GM18502 (cell line): ENCODE measurements around the gene PRM2.

ENCODE experiments used
- ATAC-seq: cut with Tn5 transposase; IDR thresholded peaks from one replicate; pipeline ENCODE4 v1.9.1; 2021; ENCODE audit warnings: mild to moderate bottlenecking; ENCODE audit not compliant: unreplicated experiment, poor library complexity

Gene PRM2

DNA sequence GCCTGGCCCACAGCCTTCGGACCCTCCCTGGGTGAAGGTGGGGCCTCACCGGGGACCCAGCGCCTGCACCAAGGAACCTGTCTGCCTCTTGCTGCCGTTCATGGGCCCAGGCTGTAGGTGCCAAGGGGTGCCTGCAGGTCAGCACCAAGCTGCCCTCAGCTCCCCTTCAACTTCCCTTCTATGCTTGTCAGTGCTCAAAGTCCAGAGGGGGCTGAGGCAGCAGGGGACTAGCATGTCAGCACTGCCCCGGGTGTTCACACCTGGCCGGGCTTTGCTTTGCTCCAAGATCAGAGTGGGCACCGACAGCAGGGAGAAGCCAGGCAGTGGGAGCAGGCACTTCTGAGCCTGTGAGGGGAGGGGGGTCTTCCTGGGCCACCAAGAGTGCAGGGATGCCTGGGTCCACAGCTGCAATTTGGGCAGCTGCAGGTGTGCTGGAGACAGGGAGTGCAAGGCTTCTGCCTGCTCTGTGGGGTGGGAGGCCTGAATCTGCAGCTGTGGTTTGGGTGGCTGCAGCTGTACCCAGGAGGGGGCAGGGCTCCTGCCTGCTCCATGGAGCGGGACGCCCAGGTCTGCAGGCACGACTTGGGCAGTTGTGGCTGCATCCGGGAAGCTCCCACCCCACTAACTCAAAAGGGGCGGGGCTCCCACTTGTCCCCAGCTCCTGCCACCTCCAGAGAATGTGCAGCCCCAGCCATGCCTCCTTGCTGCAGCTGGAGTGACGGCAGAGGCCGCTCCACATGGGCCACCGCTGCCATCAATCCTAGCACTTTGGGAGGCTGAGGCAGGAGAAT lies 32.4 kb upstream of the PRM2 start:
- ATAC-seq = no peak

DNA sequence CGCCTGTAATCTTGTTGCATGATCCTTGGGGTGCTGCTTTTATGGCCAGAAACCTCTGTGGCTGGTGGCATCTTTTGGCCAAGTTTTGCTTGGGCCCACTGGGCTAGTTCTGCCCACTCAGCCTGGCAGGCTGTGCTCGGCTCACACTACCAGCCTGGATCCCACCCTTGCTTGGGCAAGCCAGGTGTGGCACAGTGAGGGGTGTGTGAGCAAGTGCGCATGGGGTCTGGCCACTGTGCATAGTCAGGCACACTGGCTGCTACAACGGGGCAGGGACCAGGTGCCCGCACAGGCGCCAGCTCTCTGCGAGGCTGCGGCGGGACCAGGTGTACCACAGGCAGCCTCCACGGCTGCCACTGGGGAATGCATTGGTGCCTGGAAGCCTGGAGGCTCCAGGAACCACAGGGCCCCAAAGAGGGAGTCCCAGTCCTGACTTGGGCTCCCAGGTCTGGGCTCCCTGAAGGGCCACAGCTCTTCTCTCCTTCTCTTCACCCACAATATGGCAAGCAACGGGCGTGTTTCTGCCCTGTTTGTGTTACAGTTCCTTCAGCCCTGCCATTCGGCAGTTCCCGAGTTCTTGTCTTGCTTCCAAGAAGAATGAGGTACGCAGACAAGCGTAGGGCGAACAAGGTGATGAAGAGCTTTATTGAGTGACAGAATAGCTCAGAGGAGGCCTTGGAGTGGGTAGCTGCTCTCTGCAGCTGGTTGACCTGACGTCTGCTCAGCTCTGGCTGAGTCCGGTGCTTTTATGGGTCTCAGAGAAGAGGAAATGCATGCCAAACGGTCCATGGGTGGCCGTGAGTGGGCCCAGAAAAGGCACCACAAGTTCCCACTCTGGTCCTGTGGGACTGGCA lies 31.6 kb upstream of the PRM2 start:
- no peak for ATAC-seq

GRCh38 chr16:11306997-11307638 lies 30.8 kb upstream of the PRM2 start:
- no peak for ATAC-seq

GRCh38 chr16:11306381-11306780 lies 30.1 kb upstream of the PRM2 start:
- no peak for ATAC-seq

GRCh38 chr16:11303405-11304138 lies 27.3 kb upstream of the PRM2 start:
- ATAC-seq = no peak

- no peak for ATAC-seq
Observed at GRCh38 chr16:11302977-11303376, 26.7 kb upstream of the PRM2 start.

GRCh38 chr16:11301645-11302501 lies 25.6 kb upstream of the PRM2 start:
- no peak for ATAC-seq

GRCh38 chr16:11300560-11300892 lies 24.2 kb upstream of the PRM2 start:
- ATAC-seq = no peak

DNA sequence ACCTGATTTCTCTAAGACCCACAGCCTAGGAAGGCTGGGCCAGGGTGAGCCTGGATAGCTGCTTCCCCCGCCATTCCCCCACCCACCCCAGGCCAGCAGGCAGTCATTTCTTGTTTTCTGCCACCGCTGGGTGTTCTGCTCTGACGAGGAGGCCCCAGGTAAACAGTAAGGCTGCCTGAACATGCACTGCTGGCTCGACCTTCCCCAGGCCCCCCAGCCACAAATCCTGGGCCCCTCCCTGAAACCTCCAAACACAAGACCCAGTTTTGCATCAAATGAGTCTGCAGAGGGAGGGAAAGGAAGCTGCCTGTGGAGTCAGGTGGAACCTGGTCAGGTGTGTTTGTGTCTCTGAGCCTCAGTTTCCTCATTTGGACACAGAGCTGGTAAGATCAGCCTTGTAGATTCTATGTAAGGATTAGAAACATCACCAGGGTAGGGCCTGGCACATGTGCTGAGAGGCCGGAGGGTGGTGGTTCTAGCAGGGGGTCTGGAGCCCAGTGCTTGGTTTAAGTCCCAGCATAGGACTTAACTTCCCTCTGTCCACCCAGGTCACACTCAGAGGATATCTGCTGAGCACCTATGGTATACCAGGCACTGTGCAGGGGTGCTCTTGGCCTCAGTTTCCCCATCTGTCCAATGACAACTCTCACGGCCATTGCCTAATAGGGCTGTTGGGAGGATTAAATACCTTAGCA lies 23.7 kb upstream of the PRM2 start:
- no peak for ATAC-seq

DNA sequence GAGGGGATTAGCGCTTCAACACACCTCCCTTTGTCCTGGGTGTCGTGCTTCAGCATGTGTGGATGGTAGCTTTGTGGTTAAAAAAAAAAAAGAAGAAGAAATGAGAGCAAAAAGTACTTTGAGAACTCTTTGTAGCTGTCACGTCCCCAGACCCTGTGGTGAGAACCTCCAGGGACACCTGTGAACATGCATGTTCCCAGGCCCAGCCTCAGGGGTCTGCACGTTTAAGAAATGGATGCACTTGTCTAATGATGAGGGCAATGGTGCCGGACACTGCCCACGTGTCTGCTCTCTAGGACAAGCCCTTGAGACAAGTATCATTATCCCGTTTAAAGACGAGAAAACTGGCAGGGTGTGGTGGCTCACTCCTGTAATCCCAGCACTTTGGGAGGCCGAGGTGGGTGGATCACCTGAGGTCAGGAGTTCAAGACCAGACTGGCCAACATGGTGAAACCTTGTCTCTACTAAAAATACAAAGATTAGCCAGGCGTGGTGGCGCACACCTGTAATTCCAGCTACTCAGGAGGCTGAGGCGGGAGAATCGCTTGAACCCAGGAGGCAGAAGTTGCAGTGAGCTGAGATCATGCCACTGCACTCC lies 22.8 kb upstream of the PRM2 start:
- ATAC-seq = peak; percentile 39

- ATAC-seq = no peak
Observed at GRCh38 chr16:11298143-11298900, 22.0 kb upstream of the PRM2 start.

DNA sequence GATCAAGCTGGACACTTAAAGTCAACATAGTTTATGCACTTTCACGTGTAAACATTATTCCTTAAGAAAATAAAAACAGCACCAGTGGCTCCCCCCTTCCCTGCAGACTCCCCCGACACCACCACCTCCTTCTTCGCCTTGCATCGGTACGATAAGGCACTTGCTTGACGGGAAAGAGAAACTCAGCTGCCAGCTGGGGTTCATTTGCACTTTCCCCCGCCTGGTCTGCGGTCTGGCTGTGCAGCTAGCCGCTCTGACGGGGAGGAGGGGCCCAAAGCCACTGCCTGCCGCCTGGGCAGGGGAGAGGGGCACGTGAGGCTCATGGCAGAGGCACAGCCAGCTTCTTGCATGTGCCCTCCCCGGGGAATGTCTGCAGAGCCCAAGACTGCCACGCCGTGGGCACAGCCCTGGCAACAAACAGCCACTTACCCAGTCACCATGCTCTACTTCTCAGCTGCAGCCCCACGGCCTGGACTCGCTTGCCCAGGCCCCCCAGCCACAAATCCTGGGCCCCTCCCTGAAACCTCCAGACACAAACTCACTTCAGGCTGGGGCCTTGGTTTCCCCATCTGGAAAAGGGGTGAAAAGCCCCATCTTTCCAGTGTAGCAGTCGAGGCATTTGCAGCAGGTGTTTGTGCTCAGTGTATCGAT lies 21.3 kb upstream of the PRM2 start:
- ATAC-seq = peak; percentile 75

DNA sequence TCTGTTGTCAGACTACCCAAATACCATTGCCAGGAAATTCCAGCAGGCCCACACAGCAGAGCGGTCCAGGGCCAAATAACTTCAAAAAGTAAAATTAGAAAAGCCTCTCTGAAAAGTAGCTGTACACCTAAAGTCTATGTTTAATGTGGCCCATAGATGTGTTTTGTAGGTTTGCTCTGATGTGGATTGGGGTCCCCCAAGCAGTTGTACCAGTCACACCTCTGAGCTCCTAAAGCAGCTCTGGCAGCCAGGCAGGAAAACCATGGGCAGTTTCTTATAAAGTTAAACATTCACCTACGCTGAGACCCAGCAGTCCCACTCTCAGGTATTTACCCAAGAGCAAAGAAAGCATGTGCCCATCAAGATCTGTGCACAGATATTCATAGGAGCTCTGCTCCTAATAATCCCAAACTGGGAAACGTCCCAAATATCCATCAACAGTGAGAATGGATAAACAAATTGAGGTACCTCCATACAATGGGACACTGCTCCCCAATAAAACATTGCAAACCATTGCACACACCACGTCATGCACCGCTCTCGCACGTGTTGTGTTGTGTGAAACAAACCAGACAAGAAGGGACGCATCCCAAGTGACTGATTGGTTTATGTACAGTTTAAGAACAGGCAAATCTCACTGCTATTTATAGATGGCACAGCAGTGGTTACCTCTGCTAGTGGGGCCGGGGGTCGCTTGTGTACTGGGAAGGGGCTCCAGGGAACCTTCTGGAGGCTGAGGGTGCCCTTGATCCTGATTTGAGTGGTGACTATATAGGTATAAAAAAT lies 20.6 kb upstream of the PRM2 start:
- peak; percentile 20 for ATAC-seq

GRCh38 chr16:11296351-11296705 lies 20.0 kb upstream of the PRM2 start:
- ATAC-seq = no peak

DNA sequence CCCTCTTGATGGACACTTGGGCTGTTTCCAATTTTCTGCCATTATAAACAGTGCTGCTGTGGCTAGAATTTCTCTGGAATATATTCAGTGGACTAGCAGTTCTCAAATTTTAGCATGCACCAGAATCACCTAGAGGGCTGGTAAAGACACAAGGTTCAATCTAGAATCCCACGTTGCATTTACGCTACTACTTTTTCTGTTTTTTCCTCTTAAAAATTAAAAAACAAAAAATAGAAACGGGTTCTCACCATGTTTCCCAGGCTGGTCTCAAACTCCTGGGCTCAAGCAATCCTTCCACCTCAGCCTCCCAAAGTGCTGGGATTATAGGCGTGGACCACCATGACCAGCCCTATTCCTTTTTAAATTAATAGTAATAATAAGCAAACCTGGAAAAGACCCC lies 19.4 kb upstream of the PRM2 start:
- ATAC-seq = no peak

- no peak for ATAC-seq
Observed at GRCh38 chr16:11292076-11292748, 15.9 kb upstream of the PRM2 start.
